Activated T-helper 17 cell treated with anti-CD3 and anti-CD28 coated beads, Interleukin-2, amount 50 U/mL, for 72 hours (primary cell): ENCODE results near the gene TJAP1. TPM values are rescaled to one million over a fixed set of nuclear protein-coding genes. Genes with fewer than 3 reads are reported as not detected.
"Not testable (repeated sequence)": the region's sequence is repeated elsewhere in the genome, so short reads cannot be mapped to it uniquely, and the experiment has no call there.

ENCODE experiments used
- ATAC-seq: fragments of 150-1000 bp; cut with Tn5 transposase; replicated peaks from 2 replicates; pipeline ENCODE4 v1.10.0; 2021; ENCODE audit warnings: mild to moderate bottlenecking, moderate library complexity
- H3K27ac Mint-ChIP-seq: one replicate; pipeline ENCODE4 v1.8.0; 2022; ENCODE audit warnings: mixed read lengths
- H3K27me3 Mint-ChIP-seq: one replicate; pipeline ENCODE4 v1.8.0; 2022; ENCODE audit warnings: mixed read lengths
- H3K36me3 Mint-ChIP-seq: one replicate; pipeline ENCODE4 v1.8.0; 2022; ENCODE audit warnings: low read depth, mild to moderate bottlenecking, mixed read lengths
- H3K4me1 Mint-ChIP-seq: one replicate; pipeline ENCODE4 v1.8.0; 2022; ENCODE audit warnings: mixed read lengths
- H3K4me3 Mint-ChIP-seq: one replicate; pipeline ENCODE4 v1.8.0; 2022; ENCODE audit warnings: mild to moderate bottlenecking, mixed read lengths
- H3K9me3 Mint-ChIP-seq: one replicate; pipeline ENCODE4 v1.8.0; 2022; ENCODE audit warnings: mixed read lengths
- total RNA-seq, 2 donors: library from RNA; stranded (reverse); gene quantifications; one replicate each; pipeline ENCODE4 v1.2.3, GENCODE V29; 2022

TJAP1 gene
- total RNA-seq, 2 donors from 2014 or later = 37.8 to 38.4 TPM

GRCh38 chr6:43538986-43539385 is 61.6 kb downstream of the TJAP1 start:
- H3K4me3 Mint-ChIP-seq, H3K27me3 Mint-ChIP-seq, H3K9me3 Mint-ChIP-seq, H3K4me1 Mint-ChIP-seq, H3K27ac Mint-ChIP-seq, ATAC-seq: not testable (repeated sequence)
- peaks cover 38% of the 10 kb centered on the region for H3K36me3 Mint-ChIP-seq

- not testable (repeated sequence) for H3K9me3 Mint-ChIP-seq, H3K4me1 Mint-ChIP-seq, H3K27ac Mint-ChIP-seq, ATAC-seq, H3K27me3 Mint-ChIP-seq, H3K4me3 Mint-ChIP-seq
- H3K36me3 Mint-ChIP-seq = peaks cover 43% of the 10 kb centered on the region
These were observed 62.0 kb downstream of the TJAP1 start for GRCh38 chr6:43539409-43539808.

GRCh38 chr6:43540507-43540906 is 63.1 kb downstream of the TJAP1 start:
- peaks cover 9% of the 10 kb centered on the region for H3K4me1 Mint-ChIP-seq
- H3K27me3 Mint-ChIP-seq = no peaks in the 10 kb centered on the region
- H3K36me3 Mint-ChIP-seq = peaks cover 51% of the 10 kb centered on the region
- H3K4me3 Mint-ChIP-seq = no peak overlapping the region
- no peak for ATAC-seq
- no peaks in the 10 kb centered on the region for H3K9me3 Mint-ChIP-seq
- H3K27ac Mint-ChIP-seq = no peak overlapping the region

GRCh38 chr6:43541774-43542471 is 64.6 kb downstream of the TJAP1 start:
- H3K36me3 Mint-ChIP-seq = peaks cover 65% of the 10 kb centered on the region
- peak overlapping the region; percentile 48 for H3K27ac Mint-ChIP-seq

GRCh38 chr6:43544461-43544860 is 67.1 kb downstream of the TJAP1 start:
- no peak for ATAC-seq
- peaks cover 4% of the 10 kb centered on the region for H3K4me1 Mint-ChIP-seq
- no peak overlapping the region for H3K27ac Mint-ChIP-seq
- H3K36me3 Mint-ChIP-seq = peaks cover 90% of the 10 kb centered on the region
- no peaks in the 10 kb centered on the region for H3K9me3 Mint-ChIP-seq
- no peak overlapping the region for H3K4me3 Mint-ChIP-seq
- H3K27me3 Mint-ChIP-seq = no peaks in the 10 kb centered on the region

More at GRCh38 chr6:43541774-43542471, 64.6 kb downstream of the TJAP1 start:
- no peaks in the 10 kb centered on the region for H3K9me3 Mint-ChIP-seq
- peaks cover 9% of the 10 kb centered on the region for H3K4me1 Mint-ChIP-seq
- no peaks in the 10 kb centered on the region for H3K27me3 Mint-ChIP-seq
- no peak for ATAC-seq
- no peak overlapping the region for H3K4me3 Mint-ChIP-seq

- no peak overlapping the region for H3K4me3 Mint-ChIP-seq
- H3K27ac Mint-ChIP-seq = peak overlapping the region; percentile 39
- peaks cover 4% of the 10 kb centered on the region for H3K4me1 Mint-ChIP-seq
- no peaks in the 10 kb centered on the region for H3K27me3 Mint-ChIP-seq
- H3K36me3 Mint-ChIP-seq = peaks cover 97% of the 10 kb centered on the region
- ATAC-seq = no peak
- H3K9me3 Mint-ChIP-seq = no peaks in the 10 kb centered on the region
These were observed 69.9 kb downstream of the TJAP1 start for GRCh38 chr6:43547222-43547621.

Other genes starting within 250 kb of the TJAP1 start
- 10 to 100 TPM; 42.6 to 57.8 TPM for gene DNPH1, start 248.1 kb upstream of the TJAP1 start, total RNA-seq
- gene TTBK1, start 234.1 kb upstream of the TJAP1 start, total RNA-seq = 1 to 10 TPM; 2.2 to 3.6 TPM
- gene SLC22A7, start 179.3 kb upstream of the TJAP1 start, total RNA-seq = not detected
- 1 to 10 TPM; 4.2 to 4.6 TPM for gene CRIP3, start 168.7 kb upstream of the TJAP1 start, total RNA-seq
- 10 to 100 TPM; 11.2 to 21.0 TPM for gene ZNF318, start 107.9 kb upstream of the TJAP1 start, total RNA-seq
- 10 to 100 TPM; 41.2 to 47.9 TPM for gene ABCC10, start 50.0 kb upstream of the TJAP1 start, total RNA-seq
- 1 to 10 TPM; 1.3 to 2.8 TPM for gene DLK2, start 22.0 kb upstream of the TJAP1 start, total RNA-seq
- under 1 TPM; 0.26 to 0.35 TPM for gene LRRC73, start 32.8 kb downstream of the TJAP1 start, total RNA-seq
- gene YIPF3, start 39.4 kb downstream of the TJAP1 start, total RNA-seq = 10 to 100 TPM; 51.5 to 66.7 TPM
- 10 to 100 TPM; 30.1 to 67.8 TPM for gene POLR1C, start 39.5 kb downstream of the TJAP1 start, total RNA-seq
- 100 to 1,000 TPM in 1 of 2 donors, 10 to 100 TPM in 1; 67.3 to 109 TPM for gene XPO5, start 98.5 kb downstream of the TJAP1 start, total RNA-seq
- 10 to 100 TPM; 55.5 to 67.8 TPM for gene POLH, start 98.6 kb downstream of the TJAP1 start, total RNA-seq
- gene GTPBP2, start 151.7 kb downstream of the TJAP1 start, total RNA-seq = 10 to 100 TPM; 64.2 to 67.3 TPM
- gene MAD2L1BP, start 158.3 kb downstream of the TJAP1 start, total RNA-seq = 10 to 100 TPM; 44.4 to 44.7 TPM
- under 1 TPM; 0.09 to 0.66 TPM for gene RSPH9, start 167.5 kb downstream of the TJAP1 start, total RNA-seq
- 10 to 100 TPM; 31.2 to 46.7 TPM for gene MRPS18A, start 210.2 kb downstream of the TJAP1 start, total RNA-seq